LNCAP (cell line): Measurements from ENCODE around the gene PROCR.

Experiments used
- TF ChIP-seq, protein P1 (sequence below): fragments of 450-650 bp; IDR thresholded peaks from 2 replicates; pipeline ENCODE4 v1.5.1; 2017; ENCODE audit warnings: mild to moderate bottlenecking

PROCR gene

DNA sequence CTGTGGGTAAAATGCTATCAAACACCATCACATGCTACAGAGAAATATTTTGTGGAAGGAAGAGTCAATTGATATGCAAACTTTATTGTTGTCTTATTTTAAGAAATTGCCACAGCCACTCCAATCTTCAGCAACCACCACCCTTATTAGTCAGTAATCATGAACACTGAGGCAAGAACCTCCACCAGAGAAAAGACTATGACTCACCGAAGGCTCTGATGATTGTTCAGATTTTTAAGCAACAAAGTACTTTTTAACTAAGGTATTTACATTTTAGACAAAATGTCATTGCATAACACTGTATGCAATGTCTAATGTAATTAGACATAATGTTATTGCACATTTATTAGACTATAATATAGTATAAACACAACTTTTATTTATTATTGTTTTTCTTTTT lies 28.4 kb downstream of the PROCR start:
- TF ChIP-seq, protein P1, sequence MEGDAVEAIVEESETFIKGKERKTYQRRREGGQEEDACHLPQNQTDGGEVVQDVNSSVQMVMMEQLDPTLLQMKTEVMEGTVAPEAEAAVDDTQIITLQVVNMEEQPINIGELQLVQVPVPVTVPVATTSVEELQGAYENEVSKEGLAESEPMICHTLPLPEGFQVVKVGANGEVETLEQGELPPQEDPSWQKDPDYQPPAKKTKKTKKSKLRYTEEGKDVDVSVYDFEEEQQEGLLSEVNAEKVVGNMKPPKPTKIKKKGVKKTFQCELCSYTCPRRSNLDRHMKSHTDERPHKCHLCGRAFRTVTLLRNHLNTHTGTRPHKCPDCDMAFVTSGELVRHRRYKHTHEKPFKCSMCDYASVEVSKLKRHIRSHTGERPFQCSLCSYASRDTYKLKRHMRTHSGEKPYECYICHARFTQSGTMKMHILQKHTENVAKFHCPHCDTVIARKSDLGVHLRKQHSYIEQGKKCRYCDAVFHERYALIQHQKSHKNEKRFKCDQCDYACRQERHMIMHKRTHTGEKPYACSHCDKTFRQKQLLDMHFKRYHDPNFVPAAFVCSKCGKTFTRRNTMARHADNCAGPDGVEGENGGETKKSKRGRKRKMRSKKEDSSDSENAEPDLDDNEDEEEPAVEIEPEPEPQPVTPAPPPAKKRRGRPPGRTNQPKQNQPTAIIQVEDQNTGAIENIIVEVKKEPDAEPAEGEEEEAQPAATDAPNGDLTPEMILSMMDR: no peak

DNA sequence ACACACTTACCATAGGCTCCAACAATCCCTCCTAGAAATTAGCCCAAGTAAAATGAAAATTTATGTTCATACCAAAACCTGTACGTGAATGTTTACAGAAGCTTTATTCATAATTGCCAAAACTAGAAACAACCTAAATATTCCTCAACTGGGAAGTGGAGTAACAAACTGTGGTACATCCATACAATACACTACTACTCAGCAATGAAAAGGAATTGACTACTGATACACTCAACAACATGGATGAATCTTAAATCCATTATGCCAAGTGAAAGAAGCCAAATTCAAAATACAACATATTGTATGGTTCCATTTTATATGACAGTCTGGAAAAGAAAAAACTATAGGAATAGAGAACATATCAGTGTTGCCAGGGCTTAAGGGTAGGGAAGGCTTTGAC lies 34.9 kb downstream of the PROCR start:
- TF ChIP-seq, protein P1: no peak

- TF ChIP-seq, protein P1: peak; percentile 85
Observed at GRCh38 chr20:35207950-35208611, 36.2 kb downstream of the PROCR start.

DNA sequence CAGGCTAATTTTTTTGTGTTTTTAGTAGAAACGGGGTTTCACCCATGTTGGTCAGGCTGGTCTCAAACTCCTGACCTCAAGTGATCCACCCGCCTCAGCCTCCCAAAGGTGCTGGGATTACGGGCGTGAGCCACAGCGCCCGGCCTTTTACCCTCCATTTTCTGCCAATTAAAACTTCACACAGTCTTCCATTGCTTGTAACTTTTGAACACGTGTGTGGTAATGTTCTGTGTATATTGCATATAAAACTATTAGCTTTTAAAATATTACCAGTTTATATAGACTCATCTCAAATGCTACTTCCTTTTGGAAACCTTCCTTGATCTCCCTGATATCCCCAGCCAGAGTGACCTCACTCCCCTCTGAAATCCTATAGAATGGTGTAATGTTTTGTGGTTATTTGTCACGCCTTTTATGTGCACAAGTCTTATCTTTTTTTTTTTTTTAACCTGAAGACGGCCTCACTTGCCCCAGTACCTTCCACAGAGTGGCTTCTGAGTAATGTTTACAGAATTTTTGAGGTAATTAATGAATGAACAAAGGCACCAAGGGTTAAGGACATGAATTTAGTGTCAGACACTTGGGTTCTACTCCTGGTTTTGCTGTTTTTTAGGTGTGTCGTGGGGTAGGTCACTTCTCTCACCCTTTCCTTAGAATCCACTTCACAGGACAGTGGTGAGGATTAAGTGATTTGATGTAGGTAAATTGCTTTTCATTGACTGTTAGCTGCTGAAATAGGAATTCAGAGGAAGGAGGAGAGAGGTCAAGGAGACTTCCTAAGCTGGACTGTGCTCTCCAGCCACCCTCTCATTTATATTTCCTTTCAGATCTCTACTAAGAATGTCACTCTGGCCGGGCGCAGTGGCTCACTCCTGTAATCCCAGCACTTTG lies 43.4 kb downstream of the PROCR start:
- TF ChIP-seq, protein P1: no peak

DNA sequence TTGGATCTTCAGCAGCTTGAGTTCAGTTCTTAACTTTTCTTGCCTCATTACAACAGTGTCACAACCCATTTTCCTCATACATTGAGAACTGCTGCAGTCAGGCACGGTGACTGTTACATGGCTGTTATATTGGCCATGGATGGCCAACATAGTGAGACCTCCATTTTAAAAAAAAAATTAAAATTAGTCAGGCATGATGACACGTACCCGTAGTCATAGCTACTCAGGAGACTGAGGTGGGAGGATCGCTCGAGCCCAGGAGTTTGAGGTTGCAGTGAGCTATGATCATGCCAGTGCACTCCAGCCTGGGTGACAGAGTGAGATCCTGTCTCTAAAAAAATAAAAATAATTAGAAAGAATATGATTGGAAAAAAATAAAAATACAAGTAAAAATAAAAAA lies 44.7 kb downstream of the PROCR start:
- TF ChIP-seq, protein P1: no peak

DNA sequence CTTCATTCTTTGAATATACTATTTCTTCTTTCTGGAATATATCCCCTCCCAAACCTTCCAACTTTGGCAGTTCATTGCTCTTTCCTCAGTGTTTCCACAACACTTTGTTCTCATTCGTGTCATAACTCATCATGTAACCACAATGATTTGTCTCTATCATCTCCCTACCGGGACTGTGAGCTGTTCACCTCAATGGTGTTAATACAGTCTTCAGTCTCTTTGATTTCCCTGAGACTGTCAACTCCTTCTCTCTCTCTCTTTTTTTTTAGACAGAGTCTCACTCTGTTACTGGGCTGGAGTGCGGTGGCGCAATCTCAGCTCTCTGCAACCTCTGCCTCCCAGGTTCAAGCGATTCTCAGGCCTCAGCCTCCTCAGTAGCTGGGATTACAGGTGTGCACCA lies 52.1 kb downstream of the PROCR start:
- TF ChIP-seq, protein P1: no peak

DNA sequence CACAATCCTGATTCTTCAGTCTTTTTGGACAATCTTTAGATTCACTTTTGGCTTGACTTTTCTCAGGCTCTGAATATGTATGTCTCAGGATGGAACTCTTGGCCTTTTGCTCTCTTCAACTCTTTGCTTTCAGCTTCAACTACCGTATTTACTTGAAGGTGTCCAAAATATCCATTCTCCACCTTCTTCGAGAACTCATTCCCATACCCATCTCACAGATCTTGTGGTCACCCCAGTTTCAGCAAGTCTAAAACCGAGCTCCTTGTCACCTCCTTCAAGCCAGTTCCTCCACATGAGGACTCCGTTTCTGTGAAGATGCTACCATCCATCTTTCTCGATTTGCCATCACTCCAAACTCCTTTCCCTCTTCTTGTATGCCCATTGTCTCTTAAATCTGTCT lies 52.7 kb downstream of the PROCR start:
- TF ChIP-seq, protein P1: no peak
